HEK293 (cell line): ENCODE data around the gene FRYL.

Source experiments
- BCL6B ChIP-seq: fragments of 450-650 bp; formaldehyde crosslinking; IDR thresholded peaks from 2 replicates; pipeline ENCODE4 v1.5.1; 2017; ENCODE audit warnings: missing biosample characterization, missing genetic modification characterization
- CTCF ChIP-seq: fragments of 450-650 bp; formaldehyde crosslinking; IDR thresholded peaks from 2 replicates; pipeline ENCODE4 v1.5.1; 2016; ENCODE audit warnings: missing biosample characterization, missing genetic modification characterization
- MYNN ChIP-seq: fragments of 450-650 bp; formaldehyde crosslinking; IDR thresholded peaks from 2 replicates; pipeline ENCODE4 v1.5.1; 2016; ENCODE audit warnings: missing biosample characterization, missing genetic modification characterization, borderline replicate concordance
- PATZ1 ChIP-seq: fragments of 450-650 bp; formaldehyde crosslinking; IDR thresholded peaks from 2 replicates; pipeline ENCODE4 v1.5.1; 2016; ENCODE audit warnings: missing biosample characterization, missing genetic modification characterization
- YY1 ChIP-seq: fragments of 450-650 bp; formaldehyde crosslinking; IDR thresholded peaks from 2 replicates; pipeline ENCODE4 v1.5.1; 2018; ENCODE audit warnings: missing biosample characterization, missing genetic modification characterization
- ZBTB26 ChIP-seq: fragments of 450-650 bp; formaldehyde crosslinking; optimal IDR thresholded peaks from 2 replicates; pipeline ENCODE3; 2016; ENCODE audit warnings: missing biosample characterization, mild to moderate bottlenecking, missing genetic modification characterization
- ZNF114 ChIP-seq: fragments of 450-650 bp; formaldehyde crosslinking; IDR thresholded peaks from 2 replicates; pipeline ENCODE4 v1.5.0; 2017; ENCODE audit warnings: missing biosample characterization, missing genetic modification characterization
- ZNF239 ChIP-seq: fragments of 450-650 bp; formaldehyde crosslinking; IDR thresholded peaks from 2 replicates; pipeline ENCODE4 v1.5.1; 2016; ENCODE audit warnings: missing biosample characterization, missing genetic modification characterization
- ZNF501 ChIP-seq: fragments of 450-650 bp; formaldehyde crosslinking; IDR thresholded peaks from 2 replicates; pipeline ENCODE4 v1.5.1; 2016; ENCODE audit warnings: missing biosample characterization, missing genetic modification characterization
- ZNF548 ChIP-seq: fragments of 450-650 bp; formaldehyde crosslinking; IDR thresholded peaks from 2 replicates; pipeline ENCODE4 v1.5.1; 2016; ENCODE audit warnings: missing biosample characterization, missing genetic modification characterization
- TF ChIP-seq, protein P1 (sequence below): fragments of 450-650 bp; formaldehyde crosslinking; IDR thresholded peaks from 2 replicates; pipeline ENCODE4 v1.5.1; 2016; ENCODE audit warnings: missing biosample characterization, missing genetic modification characterization
- TF ChIP-seq, protein P2 (sequence below): fragments of 450-650 bp; formaldehyde crosslinking; IDR thresholded peaks from 2 replicates; pipeline ENCODE4 v1.5.1; 2016; ENCODE audit warnings: missing biosample characterization, missing genetic modification characterization, low read depth
- TF ChIP-seq, protein P3 (sequence below): fragments of 450-650 bp; formaldehyde crosslinking; IDR thresholded peaks from 2 replicates; pipeline ENCODE4 v1.5.1; 2016; ENCODE audit warnings: missing biosample characterization, missing genetic modification characterization

DNA sequence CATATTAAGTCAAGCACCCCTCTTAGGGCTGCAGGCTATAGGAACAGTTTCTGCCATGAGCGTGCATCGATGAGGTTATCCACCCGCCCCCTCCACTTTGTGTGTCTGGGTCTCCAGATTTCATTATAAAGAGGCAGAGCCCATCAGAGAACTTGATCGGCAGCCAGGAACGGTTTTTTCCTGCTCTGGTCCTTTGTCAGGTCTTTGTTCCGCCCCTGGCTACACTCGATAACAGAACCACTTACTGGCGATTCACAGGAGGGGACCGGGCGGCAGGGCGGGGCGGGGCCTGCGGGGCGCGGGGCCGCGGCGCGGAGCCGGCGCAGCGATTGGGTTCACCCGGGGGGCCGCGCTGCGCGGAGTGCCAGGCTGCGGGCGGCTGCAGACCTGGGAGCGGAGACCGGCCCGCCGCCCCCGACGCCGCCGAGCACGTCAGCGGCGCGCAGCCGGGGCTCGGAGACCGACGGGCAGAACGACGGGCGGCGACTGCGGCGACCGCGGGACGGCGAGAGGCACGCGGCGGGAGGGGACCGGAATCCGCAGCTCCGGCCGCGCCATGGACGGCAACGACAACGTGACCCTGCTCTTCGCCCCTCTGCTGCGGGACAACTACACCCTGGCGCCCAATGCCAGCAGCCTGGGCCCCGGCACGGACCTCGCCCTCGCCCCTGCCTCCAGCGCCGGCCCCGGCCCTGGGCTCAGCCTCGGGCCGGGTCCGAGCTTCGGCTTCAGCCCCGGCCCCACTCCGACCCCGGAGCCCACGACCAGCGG lies 296.9 kb downstream of the FRYL start, which contains the start of gene SLC10A4:
- TF ChIP-seq ZNF114 (tag by site-specific recombination) (no peak), CTCF (tag by site-specific recombination) (no peak), ZNF239 (tag by site-specific recombination) (no peak), ZNF501 (tag by site-specific recombination) (no peak), BCL6B (no peak), ZNF548 (tag by site-specific recombination) (no peak), MYNN (tag by site-specific recombination) (no peak), PATZ1 (tag by site-specific recombination) (no peak), YY1 (tag by site-specific recombination) (no peak), ZBTB26 (tag by site-specific recombination) (peak; percentile 32)
- TF ChIP-seq, protein P1, sequence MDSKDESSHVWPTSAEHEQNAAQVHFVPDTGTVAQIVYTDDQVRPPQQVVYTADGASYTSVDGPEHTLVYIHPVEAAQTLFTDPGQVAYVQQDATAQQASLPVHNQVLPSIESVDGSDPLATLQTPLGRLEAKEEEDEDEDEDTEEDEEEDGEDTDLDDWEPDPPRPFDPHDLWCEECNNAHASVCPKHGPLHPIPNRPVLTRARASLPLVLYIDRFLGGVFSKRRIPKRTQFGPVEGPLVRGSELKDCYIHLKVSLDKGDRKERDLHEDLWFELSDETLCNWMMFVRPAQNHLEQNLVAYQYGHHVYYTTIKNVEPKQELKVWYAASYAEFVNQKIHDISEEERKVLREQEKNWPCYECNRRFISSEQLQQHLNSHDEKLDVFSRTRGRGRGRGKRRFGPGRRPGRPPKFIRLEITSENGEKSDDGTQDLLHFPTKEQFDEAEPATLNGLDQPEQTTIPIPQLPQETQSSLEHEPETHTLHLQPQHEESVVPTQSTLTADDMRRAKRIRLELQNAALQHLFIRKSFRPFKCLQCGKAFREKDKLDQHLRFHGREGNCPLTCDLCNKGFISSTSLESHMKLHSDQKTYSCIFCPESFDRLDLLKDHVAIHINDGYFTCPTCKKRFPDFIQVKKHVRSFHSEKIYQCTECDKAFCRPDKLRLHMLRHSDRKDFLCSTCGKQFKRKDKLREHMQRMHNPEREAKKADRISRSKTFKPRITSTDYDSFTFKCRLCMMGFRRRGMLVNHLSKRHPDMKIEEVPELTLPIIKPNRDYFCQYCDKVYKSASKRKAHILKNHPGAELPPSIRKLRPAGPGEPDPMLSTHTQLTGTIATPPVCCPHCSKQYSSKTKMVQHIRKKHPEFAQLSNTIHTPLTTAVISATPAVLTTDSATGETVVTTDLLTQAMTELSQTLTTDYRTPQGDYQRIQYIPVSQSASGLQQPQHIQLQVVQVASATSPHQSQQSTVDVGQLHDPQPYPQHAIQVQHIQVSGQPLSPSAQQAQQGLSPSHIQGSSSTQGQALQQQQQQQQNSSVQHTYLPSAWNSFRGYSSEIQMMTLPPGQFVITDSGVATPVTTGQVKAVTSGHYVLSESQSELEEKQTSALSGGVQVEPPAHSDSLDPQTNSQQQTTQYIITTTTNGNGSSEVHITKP = no peak
- TF ChIP-seq, protein P2, sequence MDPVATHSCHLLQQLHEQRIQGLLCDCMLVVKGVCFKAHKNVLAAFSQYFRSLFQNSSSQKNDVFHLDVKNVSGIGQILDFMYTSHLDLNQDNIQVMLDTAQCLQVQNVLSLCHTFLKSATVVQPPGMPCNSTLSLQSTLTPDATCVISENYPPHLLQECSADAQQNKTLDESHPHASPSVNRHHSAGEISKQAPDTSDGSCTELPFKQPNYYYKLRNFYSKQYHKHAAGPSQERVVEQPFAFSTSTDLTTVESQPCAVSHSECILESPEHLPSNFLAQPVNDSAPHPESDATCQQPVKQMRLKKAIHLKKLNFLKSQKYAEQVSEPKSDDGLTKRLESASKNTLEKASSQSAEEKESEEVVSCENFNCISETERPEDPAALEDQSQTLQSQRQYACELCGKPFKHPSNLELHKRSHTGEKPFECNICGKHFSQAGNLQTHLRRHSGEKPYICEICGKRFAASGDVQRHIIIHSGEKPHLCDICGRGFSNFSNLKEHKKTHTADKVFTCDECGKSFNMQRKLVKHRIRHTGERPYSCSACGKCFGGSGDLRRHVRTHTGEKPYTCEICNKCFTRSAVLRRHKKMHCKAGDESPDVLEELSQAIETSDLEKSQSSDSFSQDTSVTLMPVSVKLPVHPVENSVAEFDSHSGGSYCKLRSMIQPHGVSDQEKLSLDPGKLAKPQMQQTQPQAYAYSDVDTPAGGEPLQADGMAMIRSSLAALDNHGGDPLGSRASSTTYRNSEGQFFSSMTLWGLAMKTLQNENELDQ = no peak
- TF ChIP-seq, protein P3, sequence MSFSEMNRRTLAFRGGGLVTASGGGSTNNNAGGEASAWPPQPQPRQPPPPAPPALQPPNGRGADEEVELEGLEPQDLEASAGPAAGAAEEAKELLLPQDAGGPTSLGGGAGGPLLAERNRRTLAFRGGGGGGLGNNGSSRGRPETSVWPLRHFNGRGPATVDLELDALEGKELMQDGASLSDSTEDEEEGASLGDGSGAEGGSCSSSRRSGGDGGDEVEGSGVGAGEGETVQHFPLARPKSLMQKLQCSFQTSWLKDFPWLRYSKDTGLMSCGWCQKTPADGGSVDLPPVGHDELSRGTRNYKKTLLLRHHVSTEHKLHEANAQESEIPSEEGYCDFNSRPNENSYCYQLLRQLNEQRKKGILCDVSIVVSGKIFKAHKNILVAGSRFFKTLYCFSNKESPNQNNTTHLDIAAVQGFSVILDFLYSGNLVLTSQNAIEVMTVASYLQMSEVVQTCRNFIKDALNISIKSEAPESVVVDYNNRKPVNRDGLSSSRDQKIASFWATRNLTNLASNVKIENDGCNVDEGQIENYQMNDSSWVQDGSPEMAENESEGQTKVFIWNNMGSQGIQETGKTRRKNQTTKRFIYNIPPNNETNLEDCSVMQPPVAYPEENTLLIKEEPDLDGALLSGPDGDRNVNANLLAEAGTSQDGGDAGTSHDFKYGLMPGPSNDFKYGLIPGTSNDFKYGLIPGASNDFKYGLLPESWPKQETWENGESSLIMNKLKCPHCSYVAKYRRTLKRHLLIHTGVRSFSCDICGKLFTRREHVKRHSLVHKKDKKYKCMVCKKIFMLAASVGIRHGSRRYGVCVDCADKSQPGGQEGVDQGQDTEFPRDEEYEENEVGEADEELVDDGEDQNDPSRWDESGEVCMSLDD = no peak
